Measurements from ENCODE around the gene OR7A10.

Gene OR7A10

DNA sequence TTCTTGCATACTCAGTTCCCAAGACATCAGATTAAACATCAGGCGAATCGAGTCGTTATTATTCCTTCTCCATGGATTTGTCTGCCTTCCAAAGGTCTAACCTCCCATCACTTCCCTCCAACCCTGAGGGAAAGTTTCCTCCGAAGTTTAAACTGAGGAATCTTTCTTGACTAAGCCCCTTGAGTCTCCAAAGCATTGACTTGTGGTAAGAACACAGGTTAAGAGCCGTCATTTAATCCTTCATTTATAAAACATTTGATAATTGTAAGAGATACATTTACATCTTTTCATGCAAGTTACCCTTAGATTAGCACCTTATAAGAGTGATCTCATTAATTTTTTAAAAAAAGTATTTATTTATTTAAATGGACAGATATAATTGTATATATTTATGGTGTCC, at the start of gene OR7A10:
TSS of gene OR7A10 (minus strand) at position 101 of the 400 bp plus-strand sequence. CDS start 7,045 bp downstream, outside the sequence.
- no peak for DNase-seq
- intact Hi-C loops (cut with DNase I), result no loop called here

DNA sequence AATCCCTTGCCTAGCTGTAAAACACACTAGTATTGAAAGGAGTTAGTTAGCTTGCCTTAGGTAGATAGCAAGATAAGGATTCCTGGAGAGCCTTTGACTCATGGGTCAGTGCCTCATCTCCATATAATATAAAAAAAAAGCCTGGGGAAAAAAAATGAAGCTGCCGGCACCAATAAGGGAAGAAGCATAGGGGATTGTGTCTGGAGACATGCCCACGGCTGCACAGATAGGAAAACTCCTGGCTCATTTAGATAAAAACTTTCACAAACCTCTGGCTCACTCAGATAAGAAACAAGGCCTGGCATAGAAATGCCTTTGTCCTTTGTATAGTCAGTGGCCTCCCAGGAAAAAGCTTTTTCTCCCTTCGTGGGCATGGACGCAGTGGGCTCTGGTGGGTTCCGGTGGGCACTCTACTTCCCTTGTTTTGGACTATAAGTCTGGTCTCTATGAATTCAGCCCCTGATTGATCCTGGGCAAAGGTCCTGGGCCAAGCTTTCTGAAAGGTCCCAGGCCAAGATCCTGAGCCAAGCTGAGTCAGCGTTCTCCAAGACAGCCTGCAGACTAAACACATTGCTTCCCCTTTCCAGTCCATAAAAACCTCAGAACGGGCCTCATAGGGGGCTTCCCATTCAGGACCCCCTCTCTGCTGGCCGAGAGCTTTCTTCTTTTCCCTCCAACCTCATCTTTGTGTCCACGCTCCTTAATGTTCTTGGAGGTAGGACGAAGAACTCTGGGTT, 42.1 kb upstream of the OR7A10 start:
- no peak for DNase-seq
- intact Hi-C loops (cut with DNase I), result loop anchor here (10.0 kb wide), 1 partner anchor 106 kb away; no protein-coding TSS in a partner anchor

DNA sequence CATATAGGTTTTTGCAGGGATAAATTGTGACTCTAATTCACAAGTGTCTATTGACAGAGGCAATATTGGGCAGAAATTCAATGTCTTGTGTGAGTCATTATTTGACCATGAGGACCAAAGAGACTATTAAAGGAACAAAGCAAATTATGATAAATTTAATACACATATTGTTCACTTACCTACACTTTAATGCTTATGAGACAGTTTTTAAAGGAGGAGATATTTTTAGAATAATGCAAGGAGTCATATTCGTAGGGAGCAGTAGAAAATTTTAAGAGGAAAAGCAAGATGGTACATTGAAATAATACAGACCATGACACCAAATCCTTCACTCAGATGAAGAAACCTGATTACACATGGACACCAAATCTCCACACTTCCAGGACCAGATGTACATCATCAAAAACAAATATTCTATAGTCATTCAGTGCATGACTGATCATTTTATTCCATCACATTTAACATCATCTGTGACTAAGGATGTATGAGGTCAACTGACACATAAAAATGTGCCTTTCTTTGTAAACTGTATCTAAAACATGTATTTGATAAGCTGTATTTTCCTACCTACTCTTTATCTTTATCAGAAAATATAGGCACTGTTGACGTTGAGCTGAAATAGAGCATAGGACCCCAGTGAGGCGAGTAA, 41.4 kb upstream of the OR7A10 start:
- intact Hi-C loops (cut with DNase I), result loop anchor here (2.0 to 10.0 kb wide), 2 partner anchors 105 to 315 kb away; no protein-coding TSS in a partner anchor
- no peak for DNase-seq

DNA sequence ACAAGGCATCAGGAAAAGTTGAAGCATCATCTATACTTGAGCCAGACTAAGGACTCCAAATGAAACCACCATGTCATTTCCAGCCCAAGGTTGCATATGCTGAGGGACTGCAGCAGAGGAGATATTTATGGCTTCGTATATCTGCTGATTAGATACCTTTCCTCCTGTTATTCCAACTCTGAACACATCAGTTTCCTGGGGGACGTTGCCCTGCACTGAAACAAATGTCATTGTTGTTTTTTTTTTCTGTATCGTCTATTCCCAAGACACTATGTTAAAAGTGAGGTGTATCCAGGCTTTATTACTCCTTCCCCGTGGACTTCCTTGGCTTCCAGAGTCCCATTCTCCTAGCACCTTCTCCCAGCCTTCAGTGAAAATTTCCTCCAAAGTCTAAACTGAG, 37.3 kb upstream of the OR7A10 start, which contains the start of gene OR7A17:
TSS of gene OR7A17 (minus strand) at position 101 of the 400 bp plus-strand sequence. CDS start 4,777 bp downstream, outside the sequence.
- intact Hi-C loops (cut with DNase I), result no loop called here
- DNase-seq, result no peak

DNA sequence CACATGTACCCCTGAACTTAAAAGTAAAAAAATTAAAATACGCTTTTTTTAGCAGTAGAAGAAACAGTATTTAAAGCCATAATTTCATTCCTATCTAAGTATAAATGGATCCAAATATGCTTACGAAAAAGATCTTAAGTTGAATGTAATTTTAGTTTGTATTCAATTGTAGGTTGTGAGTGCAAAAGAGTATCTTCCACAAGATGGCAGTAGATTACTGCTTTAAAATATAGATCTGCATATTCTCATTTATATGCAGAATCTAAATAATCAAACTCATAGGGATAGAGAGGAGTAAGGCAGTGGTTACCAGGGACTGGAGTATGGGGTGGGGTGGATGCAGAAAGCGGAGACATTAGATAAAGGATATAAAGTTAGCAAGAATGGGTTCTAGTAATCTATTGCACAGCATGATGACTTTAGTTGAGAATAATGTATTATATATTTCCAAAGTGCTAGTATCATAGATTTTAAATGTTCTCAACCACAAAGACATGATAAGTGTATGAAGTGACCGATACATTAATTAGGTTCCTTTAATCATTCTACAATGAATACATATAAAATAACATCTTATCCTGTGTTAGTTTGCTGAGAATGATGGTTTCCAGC, 23.0 kb upstream of the OR7A10 start:
- intact Hi-C loops (cut with DNase I), result loop anchor here (5.0 kb wide), 1 partner anchor 281 kb away; no protein-coding TSS in a partner anchor
- no peak for DNase-seq

DNA sequence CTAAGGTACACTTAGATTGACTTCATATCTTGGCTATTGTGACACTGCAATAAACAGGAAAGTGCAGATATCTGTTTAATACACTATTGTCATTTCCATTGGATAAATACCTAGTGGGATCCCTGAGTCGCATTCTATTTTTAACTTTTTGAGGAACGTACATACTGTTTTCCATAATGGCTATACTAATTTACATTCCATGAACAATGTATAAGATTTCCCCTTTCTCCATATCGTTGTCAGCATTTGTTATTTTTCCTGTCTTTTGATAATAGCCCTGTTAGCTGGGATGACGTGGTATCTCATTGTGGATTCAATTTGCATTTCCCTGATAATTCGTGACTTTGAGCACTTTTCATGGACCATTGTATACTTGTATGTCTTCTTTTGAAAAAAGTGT, 19.8 kb upstream of the OR7A10 start:
- intact Hi-C loops (cut with DNase I), result no loop called here
- DNase-seq, result no peak

DNA sequence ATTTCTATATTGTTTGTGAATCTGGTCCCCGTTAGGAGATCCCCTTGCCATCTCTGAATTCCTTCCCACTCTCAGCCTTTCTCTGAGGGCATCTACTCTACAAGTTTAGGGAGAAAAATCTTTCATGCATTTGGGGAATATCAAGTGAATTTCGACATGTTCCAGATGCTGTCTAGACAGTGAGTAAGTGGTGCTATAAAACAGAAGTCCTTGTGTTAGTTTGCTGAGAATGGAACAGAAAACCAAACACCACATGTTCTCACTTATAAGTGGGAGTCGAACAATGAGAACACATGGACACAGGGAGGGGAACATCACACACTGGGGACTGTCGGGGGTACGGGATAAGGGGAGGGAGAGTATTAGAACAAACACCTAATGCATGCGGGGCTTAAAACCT, 5.1 kb downstream of the OR7A10 start:
- DNase-seq, result no peak
- intact Hi-C loops (cut with DNase I), result no loop called here

DNA sequence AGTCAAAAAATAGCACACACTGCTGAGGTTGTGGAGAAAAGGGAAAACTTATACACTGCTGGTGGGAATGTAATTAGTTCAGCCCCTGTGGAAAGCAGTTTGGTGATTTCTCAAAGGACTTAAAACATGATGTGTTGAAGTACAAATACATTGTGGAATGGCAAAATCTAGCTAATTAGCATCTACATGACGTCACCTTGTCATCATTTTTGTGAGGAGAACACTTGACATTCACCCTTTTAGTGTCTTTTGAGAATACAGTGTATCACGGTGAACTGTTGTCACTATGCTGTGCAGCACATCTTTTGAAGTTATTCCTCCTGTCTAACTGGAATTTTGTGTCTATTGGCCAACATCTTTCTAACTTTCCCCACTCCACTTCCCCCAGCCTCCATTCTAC, 5.6 kb downstream of the OR7A10 start:
- intact Hi-C loops (cut with DNase I), result no loop called here
- DNase-seq, result no peak

DNA sequence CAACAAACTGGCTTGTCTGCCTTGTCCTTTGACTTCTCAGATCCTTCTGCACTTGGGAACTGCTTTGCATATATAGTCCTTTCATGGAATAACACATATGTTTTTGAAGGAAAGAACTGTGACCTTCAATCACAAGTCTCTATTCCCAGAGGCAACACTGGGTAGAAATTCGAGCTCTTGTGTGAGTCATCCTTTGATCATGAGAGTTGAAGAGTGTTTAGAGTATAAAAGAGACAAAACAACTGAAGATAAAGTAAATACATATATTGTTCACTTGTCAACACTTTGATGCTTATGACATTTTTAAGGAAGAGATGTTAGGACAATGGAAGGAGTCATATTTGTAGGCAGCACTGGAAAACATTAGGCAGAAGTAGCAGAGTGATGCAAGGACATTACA, 8.5 kb downstream of the OR7A10 start:
- intact Hi-C loops (cut with DNase I), result no loop called here
- DNase-seq, result no peak

DNA sequence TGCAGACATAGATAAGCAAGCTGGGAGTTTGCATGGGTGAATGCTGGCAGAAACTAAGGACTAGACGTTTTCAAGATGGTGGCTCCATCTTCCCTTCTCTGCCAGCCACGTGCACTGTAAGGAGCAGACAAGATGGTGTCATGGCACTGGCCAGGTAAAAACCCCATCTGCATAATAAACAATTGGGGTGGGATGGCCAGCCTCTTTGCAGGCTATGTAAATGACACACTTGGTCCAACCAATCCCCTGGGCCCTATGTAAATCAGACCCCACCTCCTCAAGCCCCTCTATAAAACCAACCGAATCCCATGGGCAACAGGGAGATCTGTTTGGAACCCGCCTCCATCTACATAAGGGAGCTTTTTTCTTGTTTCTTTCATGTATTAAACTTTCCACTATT, 11.3 kb downstream of the OR7A10 start:
- no peak for DNase-seq
- intact Hi-C loops (cut with DNase I), result no loop called here

DNA sequence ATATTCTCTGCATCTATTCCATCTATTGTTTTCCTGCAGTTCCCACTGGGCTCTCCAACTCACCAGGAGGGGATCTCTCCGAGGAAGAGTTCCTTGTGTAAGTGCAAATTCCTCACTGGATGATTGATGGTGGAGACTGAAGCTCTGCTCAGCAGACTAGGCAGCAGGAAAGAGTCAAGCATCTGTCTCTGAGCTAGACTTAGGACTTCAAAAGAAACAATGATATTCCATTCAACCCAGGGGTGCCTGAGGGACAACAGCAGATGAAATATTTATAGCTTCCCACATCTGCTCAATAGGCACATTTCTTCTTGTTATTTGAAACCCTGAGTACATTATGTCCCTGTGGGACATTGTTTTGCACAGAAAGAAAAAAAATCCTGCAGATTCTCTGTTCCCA, 13.7 kb downstream of the OR7A10 start, which contains the start of the genes OR7A5 and OR7C1:
TSS of gene OR7A5 (minus strand) at position 175 of the 400 bp plus-strand sequence. CDS start 6,944 bp downstream, outside the sequence.
TSS of gene OR7C1 (minus strand) at position 175 of the 400 bp plus-strand sequence. CDS start 35,049 bp downstream, outside the sequence.
- peak in 1 of 10 donors; percentile 23 for DNase-seq
- intact Hi-C loops (cut with DNase I), result no loop called here

DNA sequence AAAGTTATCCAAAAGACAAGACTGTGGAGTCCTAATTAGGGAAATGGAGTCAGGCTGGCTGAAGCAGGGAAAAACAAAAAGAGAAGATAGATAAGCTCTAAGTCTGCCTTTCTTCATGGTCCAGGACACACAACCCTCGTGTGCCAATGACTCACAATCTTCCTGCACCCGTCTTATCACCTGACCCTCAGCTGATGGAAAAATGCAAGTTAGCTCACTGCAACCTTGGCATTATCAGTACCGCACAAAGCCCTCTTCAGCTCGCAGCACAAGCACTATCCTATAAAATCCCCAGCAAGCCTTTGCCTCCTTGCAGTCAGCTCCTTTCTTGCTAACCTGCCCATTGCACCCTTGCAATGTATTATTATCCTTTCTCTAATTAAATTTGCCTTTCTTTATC, 18.0 kb downstream of the OR7A10 start:
- intact Hi-C loops (cut with DNase I), result no loop called here
- no peak for DNase-seq

DNA sequence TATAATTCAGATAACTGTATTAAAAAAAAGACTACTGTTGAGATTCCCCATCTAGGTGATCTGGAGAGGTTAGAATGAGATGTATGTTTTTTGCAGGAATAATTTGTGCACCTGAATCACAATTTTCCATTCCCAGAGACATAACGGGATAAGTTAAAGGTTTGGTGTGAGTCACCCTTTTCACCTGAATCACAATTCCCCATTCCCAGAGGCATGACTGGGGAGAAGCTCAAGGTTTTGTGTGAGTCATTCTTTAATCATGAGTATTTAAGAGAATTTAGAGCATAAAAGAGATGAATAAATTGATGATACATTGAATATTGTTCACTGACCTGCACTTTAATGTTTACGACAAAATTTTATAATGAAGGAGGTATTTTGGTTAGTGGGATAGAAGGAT, 22.7 kb downstream of the OR7A10 start:
- intact Hi-C loops (cut with DNase I), result no loop called here
- DNase-seq, result no peak

DNA sequence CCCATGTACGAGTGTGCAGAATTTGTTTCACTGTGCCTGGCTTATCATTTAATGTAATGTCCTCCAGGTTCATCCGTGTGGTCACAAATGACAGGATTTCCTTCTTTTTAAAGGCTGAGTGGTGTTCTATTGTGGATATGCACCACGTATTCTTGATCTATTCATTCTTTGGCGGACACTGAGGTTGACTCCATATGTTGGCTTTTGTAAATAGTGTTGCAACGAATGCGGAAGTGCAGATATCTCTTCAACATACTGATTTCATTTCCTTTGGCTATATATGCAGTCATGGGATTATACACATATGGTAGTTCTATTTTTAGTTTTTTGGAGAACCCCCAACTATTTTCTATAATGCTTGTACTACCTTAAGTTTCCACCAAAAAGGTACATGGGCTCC, 26.8 kb downstream of the OR7A10 start:
- no peak for DNase-seq
- intact Hi-C loops (cut with DNase I), result no loop called here

DNA sequence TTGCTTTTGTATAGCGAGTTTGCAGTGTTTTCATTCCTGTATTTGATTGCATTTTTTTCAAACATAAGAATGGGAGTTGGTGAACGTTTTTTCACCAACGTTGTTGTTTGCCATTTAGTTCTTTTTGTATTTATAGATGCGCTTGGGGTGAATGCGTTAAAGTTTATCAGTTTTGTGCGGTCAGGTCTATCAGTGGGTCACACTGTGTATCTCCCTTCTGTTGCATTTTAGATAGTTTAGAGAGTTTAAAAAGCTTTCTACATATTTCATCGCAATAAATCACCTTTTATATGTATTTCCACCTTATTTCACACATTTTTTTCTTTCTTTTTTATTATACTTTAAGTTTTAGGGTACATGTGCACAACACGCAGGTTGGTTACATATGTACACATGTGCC, 30.1 kb downstream of the OR7A10 start:
- intact Hi-C loops (cut with DNase I), result no loop called here
- DNase-seq, result no peak

DNA sequence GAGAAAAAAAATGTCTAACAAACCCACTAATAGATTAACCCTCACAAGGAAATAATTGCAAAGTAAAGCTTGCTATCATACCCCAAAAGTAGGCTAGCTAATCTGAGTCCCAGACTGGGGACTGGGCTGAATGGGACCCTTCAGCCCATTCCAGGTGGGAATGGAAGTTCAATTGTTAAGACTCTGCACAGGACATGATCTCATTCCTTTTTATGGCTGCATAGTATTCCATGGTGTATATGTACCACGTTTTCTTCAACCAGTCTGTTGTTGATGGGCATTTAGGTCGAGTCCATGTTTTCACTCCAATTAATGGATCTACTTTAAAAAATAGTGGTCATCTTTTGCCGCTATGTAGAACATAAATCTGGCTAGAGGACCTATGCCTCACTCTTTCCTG, 31.7 kb downstream of the OR7A10 start:
- DNase-seq, result no peak
- intact Hi-C loops (cut with DNase I), result no loop called here

DNA sequence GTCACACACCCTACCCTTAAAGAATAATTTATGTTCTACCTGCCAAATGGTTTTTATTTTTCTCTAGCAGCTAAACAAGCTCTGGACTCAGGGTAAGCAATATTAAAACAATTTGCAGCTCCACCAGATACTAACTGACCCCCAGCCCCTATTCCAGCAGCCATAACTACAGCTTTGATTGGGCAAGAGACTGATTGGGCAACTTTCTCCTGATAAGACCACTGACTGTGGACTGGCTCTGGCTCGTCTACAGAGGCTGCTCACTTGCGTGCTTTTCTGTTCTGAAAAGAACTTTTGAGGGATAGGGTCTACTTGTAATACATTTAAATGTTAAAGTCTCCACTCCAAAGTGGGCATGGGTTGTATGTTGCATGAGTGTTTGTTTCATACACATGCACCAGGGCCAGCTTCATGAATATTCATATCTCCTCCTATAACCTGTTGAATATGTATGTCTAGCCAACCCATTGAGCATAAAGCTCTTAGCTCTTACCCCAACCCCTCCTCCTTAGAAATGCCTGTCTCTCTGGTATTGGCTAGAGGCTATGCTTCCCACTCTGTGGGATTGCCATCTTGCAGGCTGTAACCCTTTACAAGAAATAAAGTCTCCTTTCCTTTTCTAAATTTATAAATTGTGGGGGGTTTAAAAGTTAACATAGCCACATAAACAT, 33.6 kb downstream of the OR7A10 start:
- DNase-seq, result no peak
- intact Hi-C loops (cut with DNase I), result no loop called here

DNA sequence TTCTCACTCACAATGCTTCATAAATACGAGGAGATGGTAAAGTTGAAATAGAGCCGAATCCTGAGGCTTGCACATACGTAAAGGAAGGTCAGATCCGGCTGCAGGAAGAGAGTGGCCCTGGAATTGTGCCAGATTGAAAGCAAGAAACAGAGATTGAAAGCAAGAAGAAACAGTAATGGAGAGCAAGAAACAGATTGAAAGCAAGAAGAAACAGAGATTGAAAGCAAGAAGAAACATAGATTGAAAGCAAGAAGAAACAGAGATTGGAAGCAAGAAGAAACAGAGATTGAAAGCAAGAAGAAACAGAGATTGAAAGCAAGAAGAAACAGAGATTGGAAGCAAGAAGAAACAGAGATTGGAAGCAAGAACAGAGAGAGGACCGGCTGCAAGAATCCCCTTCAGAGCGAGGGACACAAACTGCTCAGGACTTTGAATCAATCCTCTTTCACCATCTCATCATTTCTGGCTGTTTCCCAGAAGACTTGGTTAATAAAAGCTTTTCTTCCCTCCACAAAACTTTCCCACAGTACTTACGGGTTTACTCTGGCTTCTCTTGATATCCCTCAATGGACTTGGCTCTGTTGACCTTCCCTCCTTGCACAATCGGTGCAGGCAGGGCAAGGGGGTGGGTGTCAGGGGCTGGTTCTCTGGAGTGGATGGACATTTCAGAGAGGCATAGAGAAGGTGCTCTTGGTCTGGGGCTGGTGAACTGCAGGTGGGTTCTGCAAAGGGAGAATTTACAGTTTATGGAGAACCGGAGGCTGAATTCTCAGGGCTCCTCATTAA, 39.3 kb downstream of the OR7A10 start:
- intact Hi-C loops (cut with DNase I), result no loop called here
- no peak for DNase-seq

DNA sequence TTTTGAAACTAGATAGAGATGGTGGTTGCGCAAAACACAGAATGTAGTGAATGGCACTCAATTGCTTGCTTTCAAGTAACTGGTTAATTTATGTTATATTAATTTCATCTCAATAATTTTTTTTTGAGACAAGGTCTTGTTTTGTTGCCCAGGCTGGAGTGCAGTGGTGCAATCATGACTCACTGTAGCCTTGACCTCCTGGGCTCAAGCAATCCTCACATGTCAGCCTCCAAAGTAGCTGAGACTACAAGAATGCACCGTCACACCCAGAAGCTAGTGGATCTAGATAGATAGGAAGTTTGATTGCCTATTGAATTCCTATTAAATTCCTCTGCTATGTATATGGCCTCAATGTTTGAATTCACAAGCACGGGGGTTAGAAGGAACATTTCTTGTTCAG, 44.0 kb downstream of the OR7A10 start:
- intact Hi-C loops (cut with DNase I), result no loop called here
- DNase-seq, result no peak

DNA sequence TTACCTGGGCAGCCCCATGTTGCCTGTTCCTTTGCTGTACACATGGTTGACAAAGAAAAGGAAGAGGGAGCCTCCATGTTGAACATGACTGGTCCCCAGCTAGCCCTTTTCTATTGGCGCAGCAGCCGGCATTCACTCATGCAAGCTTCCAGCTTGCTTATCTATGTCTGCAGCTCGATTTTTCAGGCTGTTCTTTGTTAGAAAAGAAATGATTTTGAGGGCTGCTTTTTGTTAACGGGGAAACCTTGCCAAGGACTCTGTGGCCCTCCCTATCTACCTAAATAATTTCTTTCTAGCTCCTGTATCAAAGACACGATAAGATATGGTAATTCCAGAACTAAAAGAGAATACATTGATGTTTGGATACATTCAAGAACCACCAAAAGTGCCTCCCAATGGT, 50.0 kb downstream of the OR7A10 start:
- intact Hi-C loops (cut with DNase I), result no loop called here
- DNase-seq, result no peak
